ENCODE data around the gene CLEC7A. TPM values are rescaled to one million over a fixed set of nuclear protein-coding genes. Genes with fewer than 3 reads are reported as not detected.

CLEC7A gene
- polyA plus RNA-seq, 3 donors: 235 to 809 (median 304) TPM

GRCh38 chr12:10088031-10088430, 42.0 kb downstream of the CLEC7A start:
- no peak overlapping the region for H3K4me3 ChIP-seq (replicated peaks in 1 of 3; ENCODE audit: low read depth in 2 of 3, low read length in 3 of 3)
- H3K4me3 Mint-ChIP-seq: no peak overlapping the region
- H3K27ac ChIP-seq (ENCODE audit: low read depth in 1 of 2, low read length in 2 of 2): no peak overlapping the region
- no peaks in the 10 kb centered on the region for H4K20me1 ChIP-seq (ENCODE audit: insufficient read depth, low read length)
- no peaks in the 10 kb centered on the region for H3K79me2 ChIP-seq (ENCODE audit: insufficient read depth, low read length)
- H3K27ac Mint-ChIP-seq: no peak overlapping the region
- peaks cover 26% of the 10 kb centered on the region for H3K4me1 Mint-ChIP-seq
- intact Hi-C loops (cut with micrococcal nuclease): no loop called here
- H3K27me3 Mint-ChIP-seq (ENCODE audit: low read depth in 3 of 3): peaks cover 0 to 1% (median 0%) of the 10 kb centered on the region in 3 donors
- DNase-seq: no peak
- peaks cover 13 to 16% of the 10 kb centered on the region in 2 donors for H3K36me3 Mint-ChIP-seq
- no peak overlapping the region for H3K9ac ChIP-seq (ENCODE audit: insufficient read depth, low read length, poor library complexity, severe bottlenecking)
- H3K4me2 ChIP-seq (replicated peaks; ENCODE audit: extremely low read depth, low read length, poor library complexity, severe bottlenecking): no peak overlapping the region
- no peak overlapping the region for H2AFZ ChIP-seq (ENCODE audit: insufficient read depth, low read depth, low read length, poor library complexity, severe bottlenecking)
- peaks cover 7 to 12% of the 10 kb centered on the region in 2 donors for H3K9me3 ChIP-seq (replicated peaks in 1 of 2; ENCODE audit: control insufficient read depth in 1 of 2, insufficient read depth in 1 of 2, low read length in 2 of 2)
- H3K36me3 ChIP-seq (replicated peaks in 1 of 2; ENCODE audit: control insufficient read depth in 1 of 2, insufficient read depth in 2 of 2, low read length in 2 of 2): peaks cover 0 to 6% of the 10 kb centered on the region in 2 donors
- H3K9me3 Mint-ChIP-seq: peaks cover 7 to 22% (median 15%) of the 10 kb centered on the region in 7 donors
- no peak for TF ChIP-seq CTCF (IDR thresholded peaks at IDR 0.05)
- peaks cover 21 to 27% of the 10 kb centered on the region in 2 donors for H3K4me1 ChIP-seq (ENCODE audit: control insufficient read depth in 1 of 2, insufficient read depth in 2 of 2, low read length in 2 of 2)
- H3K27me3 ChIP-seq (ENCODE audit: control insufficient read depth in 2 of 2, insufficient read depth in 2 of 2, low read length in 2 of 2): no peaks in the 10 kb centered on the region

GRCh38 chr12:10086387-10086786, 43.6 kb downstream of the CLEC7A start:
- H3K36me3 Mint-ChIP-seq: peaks cover 12 to 19% of the 10 kb centered on the region in 2 donors
- WGBS (ENCODE audit: insufficient coverage): no CpG with 5 or more reads among the region's 3 CpGs
- no peak for DNase-seq
- H2AFZ ChIP-seq (ENCODE audit: insufficient read depth, low read depth, low read length, poor library complexity, severe bottlenecking): no peak overlapping the region
- H3K4me1 Mint-ChIP-seq: peaks cover 38% of the 10 kb centered on the region
- no peak overlapping the region for H3K4me3 Mint-ChIP-seq
- H3K4me1 ChIP-seq (ENCODE audit: control insufficient read depth in 1 of 2, insufficient read depth in 2 of 2, low read length in 2 of 2): peaks cover 36 to 44% of the 10 kb centered on the region in 2 donors
- no peak overlapping the region for H3K27ac ChIP-seq (ENCODE audit: low read depth in 1 of 2, low read length in 2 of 2)
- H3K9ac ChIP-seq (ENCODE audit: insufficient read depth, low read length, poor library complexity, severe bottlenecking): no peak overlapping the region
- peaks cover 7 to 24% (median 15%) of the 10 kb centered on the region in 7 donors for H3K9me3 Mint-ChIP-seq
- H3K36me3 ChIP-seq (replicated peaks in 1 of 2; ENCODE audit: control insufficient read depth in 1 of 2, insufficient read depth in 2 of 2, low read length in 2 of 2): peaks cover 0 to 6% of the 10 kb centered on the region in 2 donors
- no peaks in the 10 kb centered on the region for H4K20me1 ChIP-seq (ENCODE audit: insufficient read depth, low read length)
- no peak for TF ChIP-seq CTCF (IDR thresholded peaks at IDR 0.05)
- intact Hi-C loops (cut with micrococcal nuclease): no loop called here
- H3K27me3 ChIP-seq (ENCODE audit: control insufficient read depth in 2 of 2, insufficient read depth in 2 of 2, low read length in 2 of 2): no peaks in the 10 kb centered on the region
- H3K4me2 ChIP-seq (replicated peaks; ENCODE audit: extremely low read depth, low read length, poor library complexity, severe bottlenecking): no peak overlapping the region
- H3K27me3 Mint-ChIP-seq (ENCODE audit: low read depth in 3 of 3): peaks cover 0 to 3% (median 0%) of the 10 kb centered on the region in 3 donors
- peaks cover 7 to 12% of the 10 kb centered on the region in 2 donors for H3K9me3 ChIP-seq (replicated peaks in 1 of 2; ENCODE audit: control insufficient read depth in 1 of 2, insufficient read depth in 1 of 2, low read length in 2 of 2)
- H3K4me3 ChIP-seq (replicated peaks in 1 of 3; ENCODE audit: low read depth in 2 of 3, low read length in 3 of 3): no peak overlapping the region
- no peak overlapping the region for H3K27ac Mint-ChIP-seq
- H3K79me2 ChIP-seq (ENCODE audit: insufficient read depth, low read length): no peaks in the 10 kb centered on the region
